HL-60 (cell line): ENCODE results near the gene CNOT3.

ENCODE experiments used
- DNase-seq, 2 experiments: peaks; one replicate each; pipeline ENCODE4 v3.0.0-alpha.2; 2010 to 2020; ENCODE audit warnings: low read depth in 1 of 2, low spot score in 1 of 2
- H3K27ac ChIP-seq: fragments of 250-450 bp; sonication (Bioruptor Pico); replicated peaks from 2 replicates; pipeline ENCODE4 v1.5.1; 2020; ENCODE audit warnings: mild to moderate bottlenecking, moderate library complexity
- H3K27me3 ChIP-seq: fragments of 250-450 bp; sonication (Bioruptor Pico); 2 replicates; pipeline ENCODE4 v1.5.1; 2021; ENCODE audit warnings: mild to moderate bottlenecking, moderate library complexity; ENCODE audit not compliant: insufficient read depth, poor library complexity, severe bottlenecking
- H3K4me3 ChIP-seq: replicated peaks from 2 replicates; pipeline ENCODE4 v1.5.1; 2011; ENCODE audit warnings: mild to moderate bottlenecking, control low read depth, low read length; ENCODE audit not compliant: insufficient read depth
- CTCF ChIP-seq: IDR thresholded peaks from one replicate; pipeline ENCODE4 v1.5.1; 2011; ENCODE audit warnings: low read length, control low read depth, inconsistent platforms; ENCODE audit not compliant: insufficient read depth
- GABPA ChIP-seq: IDR thresholded peaks from 2 replicates; pipeline ENCODE4 v1.6.1; 2012; ENCODE audit warnings: low read depth
- POLR2AphosphoS5 ChIP-seq: IDR thresholded peaks from 2 replicates; pipeline ENCODE4 v1.6.1; 2012; ENCODE audit warnings: low read depth
- REST ChIP-seq: IDR thresholded peaks from 2 replicates; pipeline ENCODE4 v1.6.1; 2012; ENCODE audit warnings: low read depth; ENCODE audit not compliant: insufficient replicate concordance
- SPI1 ChIP-seq: IDR thresholded peaks from 2 replicates; pipeline ENCODE4 v1.6.1; 2012; ENCODE audit warnings: low read depth, mild to moderate bottlenecking, borderline replicate concordance

Gene CNOT3

DNA sequence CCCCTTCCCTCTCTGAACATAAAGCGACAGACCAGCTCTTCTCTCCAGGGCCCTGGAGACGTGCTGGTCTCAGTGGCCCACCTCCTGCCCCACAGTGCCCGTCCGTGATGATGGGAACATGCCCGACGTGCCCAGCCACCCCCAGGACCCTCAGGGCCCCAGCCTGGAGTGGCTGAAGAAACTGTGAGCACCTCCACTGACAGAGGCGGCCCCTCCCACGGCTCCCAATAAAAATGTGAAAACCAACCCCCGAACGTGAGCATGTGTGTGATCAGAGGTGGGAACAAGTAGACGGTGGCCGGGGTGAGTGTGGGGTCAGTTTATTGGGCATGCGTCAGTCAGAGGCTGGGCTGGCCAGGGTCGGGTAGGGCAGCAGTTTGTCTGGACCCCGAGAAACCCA is 30.8 kb upstream of the CNOT3 start:
- Histone ChIP-seq H3K27ac (no peak overlapping the region), H3K4me3 (no peak overlapping the region), H3K27me3 (no peaks in the 10 kb centered on the region)
- no peak for TF ChIP-seq SPI1
- no peak for DNase-seq

- TF ChIP-seq SPI1, result no peak
- no peak for TF ChIP-seq CTCF
- TF ChIP-seq GABPA, result no peak
- TF ChIP-seq REST, result no peak
- TF ChIP-seq POLR2AphosphoS5, result no peak
- no peak for DNase-seq
- Histone ChIP-seq H3K27me3 (no peaks in the 10 kb centered on the region), H3K27ac (no peak overlapping the region), H3K4me3 (no peak overlapping the region)
Observed at GRCh38 chr19:54107876-54108490, 29.6 kb upstream of the CNOT3 start.

DNA sequence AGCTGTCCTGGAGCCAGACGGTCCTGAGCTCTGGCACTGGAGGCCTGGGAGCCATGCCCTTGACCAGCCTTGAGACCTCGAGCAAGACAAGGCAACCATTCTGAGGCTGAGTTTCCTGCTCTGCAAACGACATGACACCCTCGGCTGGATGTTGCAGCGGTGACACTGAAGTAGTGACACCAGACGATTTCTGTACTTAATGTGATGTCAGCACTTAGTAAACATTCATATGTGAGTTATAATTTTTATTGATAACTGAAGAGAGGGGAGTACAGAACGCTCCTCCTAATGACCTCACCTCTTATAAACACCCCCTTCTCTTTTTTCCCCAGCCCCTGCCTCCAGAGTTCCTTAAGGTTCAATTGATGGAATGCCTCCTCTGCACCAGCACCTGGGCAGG is 29.1 kb upstream of the CNOT3 start:
- H3K27ac ChIP-seq, result no peak overlapping the region
- no peak for TF ChIP-seq SPI1
- TF ChIP-seq CTCF, result no peak
- TF ChIP-seq REST, result no peak
- TF ChIP-seq POLR2AphosphoS5, result no peak
- no peak for TF ChIP-seq GABPA
- no peaks in the 10 kb centered on the region for H3K27me3 ChIP-seq
- H3K4me3 ChIP-seq, result no peak overlapping the region
- DNase-seq, result no peak

GRCh38 chr19:54109651-54110050 is 27.9 kb upstream of the CNOT3 start:
- no peak for DNase-seq
- H3K4me3 ChIP-seq, result no peak overlapping the region
- no peaks in the 10 kb centered on the region for H3K27me3 ChIP-seq
- H3K27ac ChIP-seq, result no peak overlapping the region
- TF ChIP-seq POLR2AphosphoS5 (no peak), GABPA (no peak), REST (no peak), SPI1 (no peak)
